Measurements from ENCODE around the gene UBXN10.

GRCh38 chr1:20184997-20185833 lies 681 bp upstream of the UBXN10 start:
- no peak for TF ChIP-seq CTCF (optimal IDR thresholded peaks at IDR 0.05 in 1 of 3, IDR thresholded peaks at IDR 0.05 in 1 of 3, conservative IDR thresholded peaks at IDR 0.05 in 1 of 3; ENCODE audit: extremely low read depth in 1 of 3, insufficient read depth in 2 of 3, low read length in 3 of 3)
- TF ChIP-seq EZH2 (IDR thresholded peaks at IDR 0.05; ENCODE audit: low read length): no peak
